Measurements from ENCODE around the gene DGKA. TPM values are rescaled to one million over a fixed set of nuclear protein-coding genes. Genes with fewer than 3 reads are reported as not detected.

Gene DGKA
- total and polyA plus RNA-seq, 2 of the 13 experiments (the other 11 are each of a cell fraction or from before 2014, with no cell fraction given) = 2.4 to 5.4 TPM

GRCh38 chr12:55935738-55936151, 4.8 kb downstream of the DGKA start:
- no peaks in the 10 kb centered on the region for H3K36me3 ChIP-seq (replicated peaks in 1 of 2; ENCODE audit: control insufficient read depth in 1 of 2, insufficient read depth in 2 of 2, low read length in 2 of 2)
- peaks cover 0 to 11% of the 10 kb centered on the region in 2 experiments; a peak in 1 of 5 replicates for H3K27me3 ChIP-seq (ENCODE audit: control insufficient read depth in 1 of 2, insufficient read depth in 2 of 2, low read length in 2 of 2)
- TF ChIP-seq ATAD3A (CRISPR knock-in tag; IDR thresholded peaks at IDR 0.05) (no peak), ZNF891 (CRISPR knock-in tag; IDR thresholded peaks at IDR 0.05) (no peak), ZBTB21 (CRISPR knock-in tag; IDR thresholded peaks at IDR 0.05) (no peak), SP140L (CRISPR knock-in tag; IDR thresholded peaks at IDR 0.05; ENCODE audit: borderline replicate concordance) (no peak), MXD3 (CRISPR knock-in tag; IDR thresholded peaks at IDR 0.05) (no peak), GPN1 (CRISPR knock-in tag; IDR thresholded peaks at IDR 0.05; ENCODE audit: borderline replicate concordance) (no peak), MIXL1 (CRISPR knock-in tag; IDR thresholded peaks at IDR 0.05) (no peak), KMT2A (CRISPR knock-in tag; IDR thresholded peaks at IDR 0.05) (no peak), FOXK2 (IDR thresholded peaks at IDR 0.05) (no peak), RFX3 (CRISPR knock-in tag; IDR thresholded peaks at IDR 0.05) (no peak)
- TF ChIP-seq, protein P1, sequence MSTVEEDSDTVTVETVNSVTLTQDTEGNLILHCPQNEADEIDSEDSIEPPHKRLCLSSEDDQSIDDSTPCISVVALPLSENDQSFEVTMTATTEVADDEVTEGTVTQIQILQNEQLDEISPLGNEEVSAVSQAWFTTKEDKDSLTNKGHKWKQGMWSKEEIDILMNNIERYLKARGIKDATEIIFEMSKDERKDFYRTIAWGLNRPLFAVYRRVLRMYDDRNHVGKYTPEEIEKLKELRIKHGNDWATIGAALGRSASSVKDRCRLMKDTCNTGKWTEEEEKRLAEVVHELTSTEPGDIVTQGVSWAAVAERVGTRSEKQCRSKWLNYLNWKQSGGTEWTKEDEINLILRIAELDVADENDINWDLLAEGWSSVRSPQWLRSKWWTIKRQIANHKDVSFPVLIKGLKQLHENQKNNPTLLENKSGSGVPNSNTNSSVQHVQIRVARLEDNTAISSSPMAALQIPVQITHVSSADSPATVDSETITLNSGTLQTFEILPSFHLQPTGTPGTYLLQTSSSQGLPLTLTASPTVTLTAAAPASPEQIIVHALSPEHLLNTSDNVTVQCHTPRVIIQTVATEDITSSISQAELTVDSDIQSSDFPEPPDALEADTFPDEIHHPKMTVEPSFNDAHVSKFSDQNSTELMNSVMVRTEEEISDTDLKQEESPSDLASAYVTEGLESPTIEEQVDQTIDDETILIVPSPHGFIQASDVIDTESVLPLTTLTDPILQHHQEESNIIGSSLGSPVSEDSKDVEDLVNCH (CRISPR knock-in tag; IDR thresholded peaks at IDR 0.05) = no peak
- TF ChIP-seq, protein P2, sequence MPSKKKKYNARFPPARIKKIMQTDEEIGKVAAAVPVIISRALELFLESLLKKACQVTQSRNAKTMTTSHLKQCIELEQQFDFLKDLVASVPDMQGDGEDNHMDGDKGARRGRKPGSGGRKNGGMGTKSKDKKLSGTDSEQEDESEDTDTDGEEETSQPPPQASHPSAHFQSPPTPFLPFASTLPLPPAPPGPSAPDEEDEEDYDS (CRISPR knock-in tag; IDR thresholded peaks at IDR 0.05) = no peak
- TF ChIP-seq, protein P3, sequence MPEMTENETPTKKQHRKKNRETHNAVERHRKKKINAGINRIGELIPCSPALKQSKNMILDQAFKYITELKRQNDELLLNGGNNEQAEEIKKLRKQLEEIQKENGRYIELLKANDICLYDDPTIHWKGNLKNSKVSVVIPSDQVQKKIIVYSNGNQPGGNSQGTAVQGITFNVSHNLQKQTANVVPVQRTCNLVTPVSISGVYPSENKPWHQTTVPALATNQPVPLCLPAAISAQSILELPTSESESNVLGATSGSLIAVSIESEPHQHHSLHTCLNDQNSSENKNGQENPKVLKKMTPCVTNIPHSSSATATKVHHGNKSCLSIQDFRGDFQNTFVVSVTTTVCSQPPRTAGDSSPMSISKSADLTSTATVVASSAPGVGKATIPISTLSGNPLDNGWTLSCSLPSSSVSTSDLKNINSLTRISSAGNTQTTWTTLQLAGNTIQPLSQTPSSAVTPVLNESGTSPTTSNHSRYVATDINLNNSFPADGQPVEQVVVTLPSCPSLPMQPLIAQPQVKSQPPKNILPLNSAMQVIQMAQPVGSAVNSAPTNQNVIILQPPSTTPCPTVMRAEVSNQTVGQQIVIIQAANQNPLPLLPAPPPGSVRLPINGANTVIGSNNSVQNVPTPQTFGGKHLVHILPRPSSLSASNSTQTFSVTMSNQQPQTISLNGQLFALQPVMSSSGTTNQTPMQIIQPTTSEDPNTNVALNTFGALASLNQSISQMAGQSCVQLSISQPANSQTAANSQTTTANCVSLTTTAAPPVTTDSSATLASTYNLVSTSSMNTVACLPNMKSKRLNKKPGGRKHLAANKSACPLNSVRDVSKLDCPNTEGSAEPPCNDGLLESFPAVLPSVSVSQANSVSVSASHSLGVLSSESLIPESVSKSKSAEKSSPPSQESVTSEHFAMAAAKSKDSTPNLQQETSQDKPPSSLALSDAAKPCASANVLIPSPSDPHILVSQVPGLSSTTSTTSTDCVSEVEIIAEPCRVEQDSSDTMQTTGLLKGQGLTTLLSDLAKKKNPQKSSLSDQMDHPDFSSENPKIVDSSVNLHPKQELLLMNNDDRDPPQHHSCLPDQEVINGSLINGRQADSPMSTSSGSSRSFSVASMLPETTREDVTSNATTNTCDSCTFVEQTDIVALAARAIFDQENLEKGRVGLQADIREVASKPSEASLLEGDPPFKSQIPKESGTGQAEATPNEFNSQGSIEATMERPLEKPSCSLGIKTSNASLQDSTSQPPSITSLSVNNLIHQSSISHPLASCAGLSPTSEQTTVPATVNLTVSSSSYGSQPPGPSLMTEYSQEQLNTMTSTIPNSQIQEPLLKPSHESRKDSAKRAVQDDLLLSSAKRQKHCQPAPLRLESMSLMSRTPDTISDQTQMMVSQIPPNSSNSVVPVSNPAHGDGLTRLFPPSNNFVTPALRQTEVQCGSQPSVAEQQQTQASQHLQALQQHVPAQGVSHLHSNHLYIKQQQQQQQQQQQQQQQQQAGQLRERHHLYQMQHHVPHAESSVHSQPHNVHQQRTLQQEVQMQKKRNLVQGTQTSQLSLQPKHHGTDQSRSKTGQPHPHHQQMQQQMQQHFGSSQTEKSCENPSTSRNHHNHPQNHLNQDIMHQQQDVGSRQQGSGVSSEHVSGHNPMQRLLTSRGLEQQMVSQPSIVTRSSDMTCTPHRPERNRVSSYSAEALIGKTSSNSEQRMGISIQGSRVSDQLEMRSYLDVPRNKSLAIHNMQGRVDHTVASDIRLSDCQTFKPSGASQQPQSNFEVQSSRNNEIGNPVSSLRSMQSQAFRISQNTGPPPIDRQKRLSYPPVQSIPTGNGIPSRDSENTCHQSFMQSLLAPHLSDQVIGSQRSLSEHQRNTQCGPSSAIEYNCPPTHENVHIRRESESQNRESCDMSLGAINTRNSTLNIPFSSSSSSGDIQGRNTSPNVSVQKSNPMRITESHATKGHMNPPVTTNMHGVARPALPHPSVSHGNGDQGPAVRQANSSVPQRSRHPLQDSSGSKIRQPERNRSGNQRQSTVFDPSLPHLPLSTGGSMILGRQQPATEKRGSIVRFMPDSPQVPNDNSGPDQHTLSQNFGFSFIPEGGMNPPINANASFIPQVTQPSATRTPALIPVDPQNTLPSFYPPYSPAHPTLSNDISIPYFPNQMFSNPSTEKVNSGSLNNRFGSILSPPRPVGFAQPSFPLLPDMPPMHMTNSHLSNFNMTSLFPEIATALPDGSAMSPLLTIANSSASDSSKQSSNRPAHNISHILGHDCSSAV (CRISPR knock-in tag; IDR thresholded peaks at IDR 0.05; ENCODE audit: borderline replicate concordance) = no peak
- no peaks in the 10 kb centered on the region for H4K20me1 ChIP-seq (ENCODE audit: insufficient read depth, low read length)
- H3K79me2 ChIP-seq (ENCODE audit: insufficient read depth, low read length) = no peaks in the 10 kb centered on the region
- no peak overlapping the region for H2AFZ ChIP-seq (ENCODE audit: low read length)
- POLR2A ChIA-PET = no interaction called here
- ATAC-seq (no peak), FAIRE-seq (no peak), DNase-seq (ENCODE audit: low spot score) (no peak)
- BruUV-seq (replicated peaks) = no TSS peak
- WGBS (ENCODE audit: low lambda C conversion rate) = 87% methylated on average over 26 of the region's 26 CpGs
- no peak overlapping the region for H3K9ac ChIP-seq (ENCODE audit: insufficient read depth, low read depth, low read length)
- CTCF ChIA-PET (ENCODE audit: low intra/inter-chr PET ratio, low total read pairs) = no interaction called here
- no peaks in the 10 kb centered on the region for H3K9me3 ChIP-seq (ENCODE audit: low read length)
- H3K27ac ChIP-seq (ENCODE audit: extremely low read length, insufficient read depth, low read length) = no peak overlapping the region
- intact Hi-C loops (cut with micrococcal nuclease; ENCODE audit: unreplicated experiment) (no loop called here), in situ Hi-C loops (cut with HindIII; ENCODE audit: extremely low pct_ligation_motif_present, low pct_unique_long_range_greater_than_20kb) (loop anchor here (5.0 kb wide), 1 partner anchor 198 kb away; no protein-coding TSS in a partner anchor)
- peaks cover 38% of the 10 kb centered on the region for H3K4me1 ChIP-seq (ENCODE audit: insufficient read depth, low read length)
- no peak overlapping the region for H3K4me2 ChIP-seq (ENCODE audit: low read depth, low read length)
- no peak overlapping the region for H3K4me3 ChIP-seq (replicated peaks in 1 of 3; ENCODE audit: insufficient read depth in 1 of 3, low read depth in 2 of 3, low read length in 3 of 3)
